DOHH2 (cell line): ENCODE data around the gene DPYD.

Experiments
- H3F3A ChIP-seq: fragments of 200-600 bp; sonication (generic), shearing (Covaris generic); 2 replicates; pipeline ENCODE4 v1.6.0; 2016; ENCODE audit warnings: antibody characterized with exemption, mild to moderate bottlenecking; ENCODE audit not compliant: control insufficient read depth, insufficient read depth
- H3K27ac ChIP-seq: fragments of 200-600 bp; sonication (generic); 2 replicates; pipeline ENCODE4 v1.5.1; 2014; ENCODE audit warnings: low read depth, mild to moderate bottlenecking, low read length, moderate library complexity
- H3K27me3 ChIP-seq: fragments of 200-600 bp; sonication (generic); 2 replicates; pipeline ENCODE4 v1.6.1; 2014; ENCODE audit warnings: mild to moderate bottlenecking, low read length, mixed read lengths; ENCODE audit not compliant: control insufficient read depth
- H3K36me3 ChIP-seq: fragments of 200-600 bp; sonication (generic); 2 replicates; pipeline ENCODE4 v1.6.1; 2014; ENCODE audit warnings: mild to moderate bottlenecking, low read length, moderate library complexity, mixed read lengths; ENCODE audit not compliant: control insufficient read depth
- H3K4me1 ChIP-seq: fragments of 200-600 bp; sonication (generic); 2 replicates; pipeline ENCODE4 v1.6.1; 2014; ENCODE audit warnings: mild to moderate bottlenecking, low read length, mixed read lengths; ENCODE audit not compliant: control insufficient read depth
- H3K4me2 ChIP-seq: fragments of 200-600 bp; sonication (generic); 2 replicates; pipeline ENCODE4 v1.6.0; 2014; ENCODE audit warnings: mild to moderate bottlenecking, low read length, moderate library complexity
- H3K4me3 ChIP-seq: fragments of 200-600 bp; sonication (generic); 2 replicates; pipeline ENCODE4 v1.5.1; 2014; ENCODE audit warnings: mild to moderate bottlenecking, low read length, mixed read lengths
- H3K79me2 ChIP-seq: fragments of 200-600 bp; sonication (generic); 2 replicates; pipeline ENCODE4 v1.6.1; 2014; ENCODE audit warnings: mild to moderate bottlenecking, low read length, mixed read lengths; ENCODE audit not compliant: control insufficient read depth
- H3K9me2 ChIP-seq: fragments of 200-600 bp; sonication (generic); replicated peaks from 2 replicates; pipeline ENCODE4 v1.6.1; 2014; ENCODE audit warnings: mild to moderate bottlenecking, low read length, mixed read lengths; ENCODE audit not compliant: control insufficient read depth
- H3K9me3 ChIP-seq: fragments of 200-600 bp; sonication (generic); 2 replicates; pipeline ENCODE4 v1.6.1; 2014; ENCODE audit warnings: antibody characterized with exemption, low read length, mixed read lengths; ENCODE audit not compliant: control insufficient read depth, insufficient read depth
- H4K20me1 ChIP-seq: fragments of 200-600 bp; sonication (generic); 2 replicates; pipeline ENCODE4 v1.6.0; 2014; ENCODE audit warnings: low read depth, mild to moderate bottlenecking, antibody characterized with exemption, low read length, moderate library complexity; ENCODE audit not compliant: control insufficient read depth, insufficient read depth
- EZH2phosphoT487 ChIP-seq: fragments of 200-600 bp; sonication (generic); IDR thresholded peaks from 2 replicates; pipeline ENCODE4 v1.6.1; 2017; ENCODE audit warnings: borderline replicate concordance, mild to moderate bottlenecking, antibody characterized with exemption, low read length, moderate library complexity, mixed read lengths
- TF ChIP-seq, protein P1 (sequence below): fragments of 200-600 bp; sonication (generic); IDR thresholded peaks from one replicate; pipeline ENCODE4 v1.5.1; 2014; ENCODE audit warnings: antibody characterized with exemption, mild to moderate bottlenecking, low read depth, low read length; ENCODE audit not compliant: poor library complexity, severe bottlenecking

The DPYD gene

DNA sequence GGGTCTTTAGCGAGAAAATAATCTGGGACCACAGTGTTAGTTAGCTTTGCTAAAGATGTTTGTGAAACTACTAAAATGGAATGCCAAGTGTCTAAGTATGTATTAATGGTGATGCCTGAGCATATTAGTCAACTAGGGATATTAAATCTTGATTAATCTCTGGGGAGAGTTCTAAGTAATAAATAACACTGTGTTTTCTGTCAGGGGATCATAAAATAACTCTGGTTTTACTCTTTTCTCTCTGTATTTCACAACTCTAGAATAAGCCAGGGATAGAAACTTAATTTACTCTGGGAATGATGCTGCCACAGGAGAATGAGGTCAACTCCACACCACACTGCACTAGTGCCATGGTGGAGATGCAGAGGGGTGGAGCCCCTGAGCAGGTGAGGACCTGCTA is 800.0 kb downstream of the DPYD start:
- H3K27ac ChIP-seq, result no peak overlapping the region
- H4K20me1 ChIP-seq, result no peaks in the 10 kb centered on the region
- H3K4me2 ChIP-seq, result no peak overlapping the region
- H3K9me2 ChIP-seq, result no peaks in the 10 kb centered on the region
- no peaks in the 10 kb centered on the region for H3K27me3 ChIP-seq
- H3K36me3 ChIP-seq, result no peaks in the 10 kb centered on the region
- H3F3A ChIP-seq, result no peaks in the 10 kb centered on the region
- H3K9me3 ChIP-seq, result no peaks in the 10 kb centered on the region
- no peak overlapping the region for H3K4me3 ChIP-seq
- no peaks in the 10 kb centered on the region for H3K79me2 ChIP-seq
- no peak for TF ChIP-seq EZH2phosphoT487
- TF ChIP-seq, protein P1, sequence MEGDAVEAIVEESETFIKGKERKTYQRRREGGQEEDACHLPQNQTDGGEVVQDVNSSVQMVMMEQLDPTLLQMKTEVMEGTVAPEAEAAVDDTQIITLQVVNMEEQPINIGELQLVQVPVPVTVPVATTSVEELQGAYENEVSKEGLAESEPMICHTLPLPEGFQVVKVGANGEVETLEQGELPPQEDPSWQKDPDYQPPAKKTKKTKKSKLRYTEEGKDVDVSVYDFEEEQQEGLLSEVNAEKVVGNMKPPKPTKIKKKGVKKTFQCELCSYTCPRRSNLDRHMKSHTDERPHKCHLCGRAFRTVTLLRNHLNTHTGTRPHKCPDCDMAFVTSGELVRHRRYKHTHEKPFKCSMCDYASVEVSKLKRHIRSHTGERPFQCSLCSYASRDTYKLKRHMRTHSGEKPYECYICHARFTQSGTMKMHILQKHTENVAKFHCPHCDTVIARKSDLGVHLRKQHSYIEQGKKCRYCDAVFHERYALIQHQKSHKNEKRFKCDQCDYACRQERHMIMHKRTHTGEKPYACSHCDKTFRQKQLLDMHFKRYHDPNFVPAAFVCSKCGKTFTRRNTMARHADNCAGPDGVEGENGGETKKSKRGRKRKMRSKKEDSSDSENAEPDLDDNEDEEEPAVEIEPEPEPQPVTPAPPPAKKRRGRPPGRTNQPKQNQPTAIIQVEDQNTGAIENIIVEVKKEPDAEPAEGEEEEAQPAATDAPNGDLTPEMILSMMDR, result no peak
- no peaks in the 10 kb centered on the region for H3K4me1 ChIP-seq

DNA sequence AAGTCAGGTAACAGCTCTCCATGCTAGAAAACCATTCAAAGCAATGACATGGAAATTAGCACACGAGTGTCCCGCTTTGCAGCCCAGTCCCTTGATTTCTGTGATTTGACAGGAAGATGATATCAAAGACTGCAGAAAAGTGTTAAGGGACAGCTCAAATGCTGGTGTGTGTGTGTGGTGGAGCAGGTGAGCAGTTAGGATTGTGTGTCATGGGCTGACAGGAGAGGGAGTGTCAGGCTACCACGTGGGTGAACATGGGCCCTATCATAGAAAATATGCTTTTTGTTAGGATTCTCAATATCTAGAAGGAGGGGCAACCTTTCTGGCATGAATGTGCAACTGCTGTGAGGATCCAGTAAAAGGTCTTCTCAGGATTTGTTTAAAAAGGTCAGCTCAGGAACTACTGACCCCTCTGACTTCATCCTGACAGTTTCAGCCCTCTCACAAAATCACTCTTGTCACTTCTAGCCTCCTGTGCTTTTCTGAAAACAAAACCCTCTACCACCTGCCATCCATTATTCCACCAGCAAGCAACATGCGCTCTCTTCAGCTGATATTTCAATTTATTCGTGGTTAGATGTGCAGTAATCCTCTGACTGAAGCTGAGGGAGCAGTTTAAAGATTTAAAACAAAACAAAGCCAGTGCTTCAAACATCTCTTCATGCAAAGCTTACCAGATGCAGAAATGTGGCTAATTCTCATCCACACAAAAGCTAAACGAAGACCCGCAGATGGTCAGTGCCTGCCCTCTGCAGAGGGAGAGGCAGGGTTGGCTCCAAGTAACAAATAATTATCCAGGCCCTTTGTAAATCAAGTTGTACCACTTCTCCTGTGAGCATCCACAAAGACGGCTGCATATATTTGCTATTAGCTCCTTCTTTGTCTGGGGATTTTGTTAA is 801.3 kb downstream of the DPYD start:
- Histone ChIP-seq H3K79me2 (no peaks in the 10 kb centered on the region), H3F3A (no peaks in the 10 kb centered on the region), H3K36me3 (no peaks in the 10 kb centered on the region), H3K4me2 (no peak overlapping the region), H3K4me1 (no peaks in the 10 kb centered on the region), H3K9me3 (no peaks in the 10 kb centered on the region), H4K20me1 (no peaks in the 10 kb centered on the region), H3K27me3 (no peaks in the 10 kb centered on the region), H3K9me2 (no peaks in the 10 kb centered on the region), H3K4me3 (no peak overlapping the region), H3K27ac (no peak overlapping the region)
- TF ChIP-seq, protein P1, result no peak
- no peak for TF ChIP-seq EZH2phosphoT487

DNA sequence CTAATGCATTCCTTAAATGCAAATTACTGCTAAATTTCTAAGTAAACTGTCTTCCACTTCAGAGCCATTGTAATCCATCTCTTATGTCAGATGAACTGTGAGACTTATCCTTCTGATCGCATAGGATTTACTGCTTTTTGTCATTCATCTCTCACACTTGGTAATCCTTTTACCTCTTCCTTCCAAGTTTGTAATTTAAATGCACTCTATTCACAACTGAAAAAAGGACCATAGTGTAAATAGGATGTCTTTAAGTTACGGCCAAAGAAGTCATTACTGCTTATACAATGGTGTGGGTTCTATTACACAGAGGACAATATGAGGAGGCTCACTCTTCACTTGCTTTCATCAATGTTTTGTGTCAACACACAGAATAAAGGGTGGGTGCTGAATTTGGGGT is 806.0 kb downstream of the DPYD start:
- Histone ChIP-seq H3K27ac (no peak overlapping the region), H3K9me2 (no peaks in the 10 kb centered on the region), H4K20me1 (no peaks in the 10 kb centered on the region), H3K27me3 (no peaks in the 10 kb centered on the region), H3K9me3 (no peaks in the 10 kb centered on the region), H3K36me3 (no peaks in the 10 kb centered on the region), H3K4me1 (no peaks in the 10 kb centered on the region), H3F3A (no peaks in the 10 kb centered on the region), H3K4me3 (no peak overlapping the region), H3K79me2 (no peaks in the 10 kb centered on the region), H3K4me2 (no peak overlapping the region)
- no peak for TF ChIP-seq EZH2phosphoT487
- TF ChIP-seq, protein P1, result no peak
